ENCODE data around the gene ATF6.

Gene ATF6

DNA sequence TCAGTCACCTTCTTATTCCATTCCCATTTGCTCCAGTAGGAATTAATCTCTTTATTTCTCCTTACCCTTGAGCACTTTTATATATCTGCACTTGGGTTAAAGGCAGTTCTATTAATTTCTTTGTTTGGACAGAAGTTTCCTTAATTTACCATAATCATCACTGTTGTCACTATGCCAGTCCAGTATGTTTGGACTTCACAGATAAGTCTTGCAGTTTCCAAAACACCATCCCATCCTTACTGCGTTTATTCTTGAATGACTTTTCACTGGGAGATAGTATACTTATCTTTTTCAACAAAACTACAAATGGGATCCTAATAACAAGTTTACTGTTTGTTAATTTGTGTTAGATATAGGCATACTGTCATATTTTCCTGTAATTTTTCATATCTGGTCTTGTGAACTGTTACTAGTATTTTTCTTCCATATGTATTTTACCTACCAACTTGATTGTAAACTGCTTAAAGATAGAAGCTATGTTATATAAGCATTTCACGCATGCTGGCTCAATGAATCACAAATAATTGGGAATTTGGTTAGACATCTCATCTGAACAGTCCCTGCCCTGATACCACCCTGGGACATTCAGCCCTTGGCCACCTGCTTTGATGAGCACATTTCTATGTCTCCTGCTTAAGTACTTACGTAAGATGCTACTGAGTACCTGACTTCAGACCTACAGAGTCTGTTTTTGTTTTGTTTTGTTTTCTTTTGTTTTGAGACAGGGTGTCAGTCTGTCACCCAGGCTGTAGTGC is 179.4 kb downstream of the ATF6 start:
- DNase-seq: no peak

- DNase-seq: peak; percentile 91
Measured at GRCh38 chr1:161946071-161946987, 180.2 kb downstream of the ATF6 start.

GRCh38 chr1:161948435-161948834 is 182.3 kb downstream of the ATF6 start:
- DNase-seq: no peak

GRCh38 chr1:161949548-161949947 is 183.4 kb downstream of the ATF6 start:
- peak; percentile 72 for DNase-seq

- no peak for DNase-seq
Measured at GRCh38 chr1:161950377-161950776, 184.3 kb downstream of the ATF6 start.

GRCh38 chr1:161951646-161952045 is 185.5 kb downstream of the ATF6 start:
- no peak for DNase-seq

DNA sequence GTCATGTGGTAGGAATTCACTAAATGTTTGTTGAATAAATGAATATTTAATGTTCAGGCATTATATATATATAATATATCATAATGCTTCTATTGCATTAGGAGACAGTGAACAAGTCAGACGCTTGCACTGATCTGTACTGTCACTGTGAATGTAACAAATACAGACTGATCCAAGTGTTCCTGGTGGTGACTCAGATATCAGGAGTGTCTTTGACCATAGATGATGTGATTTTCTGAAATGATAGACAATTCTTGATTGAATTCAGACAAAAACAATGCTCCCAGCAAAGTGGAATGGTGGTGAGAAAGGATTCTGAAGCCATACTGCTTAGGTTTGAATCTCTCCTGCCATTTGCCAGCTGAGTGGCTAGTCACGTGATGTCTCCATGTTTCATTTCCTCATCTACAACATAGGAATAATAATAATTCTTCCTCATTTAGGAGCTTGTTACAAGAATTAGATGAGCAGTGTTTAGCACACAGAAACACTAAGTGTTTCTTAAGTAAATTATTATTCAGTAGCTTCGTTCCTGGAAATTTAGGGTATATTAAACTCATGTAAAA is 186.6 kb downstream of the ATF6 start:
- DNase-seq: peak; percentile 52

- DNase-seq: peak; percentile 33
Measured at GRCh38 chr1:161953256-161953920, 187.3 kb downstream of the ATF6 start.

DNA sequence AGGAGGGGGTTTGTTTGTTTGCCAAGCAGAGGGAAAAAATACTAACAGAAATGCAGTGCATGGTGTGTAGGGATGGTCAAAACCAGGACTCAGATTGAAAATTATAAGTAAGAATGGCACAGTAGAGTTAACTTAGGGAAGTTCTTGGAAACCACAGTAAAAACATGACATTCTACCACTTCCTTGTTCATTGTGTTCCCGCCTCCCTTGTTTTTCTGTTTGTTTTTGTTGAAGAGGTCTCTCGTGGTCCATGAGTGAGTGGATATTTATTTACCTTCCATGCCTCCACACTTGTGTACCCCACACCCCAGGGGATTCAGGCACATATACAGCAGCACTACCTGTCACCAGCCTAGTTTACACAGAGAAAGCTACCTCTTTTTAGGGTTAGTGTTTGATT is 187.9 kb downstream of the ATF6 start:
- DNase-seq: no peak

DNA sequence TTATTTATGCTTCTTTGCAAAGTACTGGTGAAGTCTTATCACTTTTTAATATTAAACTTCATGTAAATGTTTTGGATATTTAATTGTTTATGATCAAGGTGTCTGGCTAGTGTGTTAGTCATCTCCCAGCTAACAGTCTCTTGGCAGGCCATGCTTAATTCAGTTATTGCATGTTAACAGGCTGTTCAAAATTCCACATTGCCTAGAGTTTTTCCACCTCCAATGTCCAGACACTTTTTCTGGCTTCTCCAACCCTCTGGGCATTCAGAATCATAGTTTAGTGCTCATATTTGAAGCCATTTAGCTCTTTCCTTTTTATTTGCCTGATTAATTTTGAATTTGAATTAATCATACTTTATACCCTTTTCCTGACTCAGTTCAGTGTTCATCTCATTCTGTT is 188.3 kb downstream of the ATF6 start:
- DNase-seq: peak; percentile 62

DNA sequence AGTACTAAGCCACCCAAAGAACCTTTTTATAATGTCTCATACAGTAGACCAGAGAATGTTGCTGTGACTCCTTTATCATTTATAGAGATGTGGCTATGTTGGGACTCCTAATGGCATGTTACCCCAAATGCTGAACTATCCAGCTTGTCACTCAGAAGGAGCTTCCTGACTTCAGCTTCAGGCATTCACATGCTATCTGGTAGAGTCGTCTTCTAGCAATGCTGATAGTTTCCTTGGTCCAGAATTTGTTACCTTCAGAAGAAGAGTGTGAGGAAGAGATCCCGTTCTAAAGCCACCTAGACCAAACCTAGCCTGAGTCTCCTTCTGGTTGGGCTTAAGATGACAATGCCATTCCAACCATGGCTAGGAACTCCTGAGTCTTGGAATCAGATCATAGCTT is 189.5 kb downstream of the ATF6 start:
- no peak for DNase-seq

- peak; percentile 97 for DNase-seq
Measured at GRCh38 chr1:161956097-161956496, 190.0 kb downstream of the ATF6 start.

- DNase-seq: no peak
Measured at GRCh38 chr1:161956930-161957329, 190.8 kb downstream of the ATF6 start.

- DNase-seq: peak; percentile 64
Measured at GRCh38 chr1:161958425-161958824, 192.3 kb downstream of the ATF6 start.

DNA sequence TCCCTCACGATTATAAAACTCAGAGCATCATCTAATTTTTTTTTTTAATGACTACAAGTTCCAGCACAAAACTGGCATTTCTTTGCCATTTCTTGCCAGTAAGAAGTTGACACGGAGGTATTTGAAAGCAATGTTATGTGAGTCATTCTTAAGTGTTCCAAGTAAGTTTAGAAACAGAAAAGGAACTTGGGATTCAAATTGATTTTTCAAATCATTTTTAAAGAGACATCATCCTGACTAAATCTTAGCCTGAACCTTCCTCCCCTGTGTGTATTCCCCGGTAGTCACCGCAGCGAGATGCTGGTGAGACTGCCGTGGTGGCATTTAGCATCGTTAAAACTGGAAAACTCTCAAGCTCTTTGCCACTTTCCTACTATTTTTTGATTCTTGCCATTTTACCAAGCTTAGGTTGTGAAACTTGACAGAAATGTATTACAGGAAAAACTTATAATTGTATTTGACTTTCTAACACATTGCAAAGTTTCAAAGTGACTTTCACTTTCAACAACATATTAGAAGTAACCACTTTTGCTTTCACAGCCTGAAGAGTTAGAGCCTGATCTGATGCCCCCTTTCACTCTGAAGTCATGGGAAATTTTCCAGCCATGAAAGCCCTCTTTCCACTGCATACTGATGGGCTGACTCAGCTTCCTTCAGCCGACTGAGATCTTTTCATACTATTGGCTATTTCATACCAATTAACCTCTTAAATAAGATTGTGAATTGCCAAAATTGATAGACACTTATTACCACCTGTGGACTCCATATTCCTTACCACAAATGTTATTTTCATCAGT is 196.2 kb downstream of the ATF6 start:
- peak; percentile 90 for DNase-seq

DNA sequence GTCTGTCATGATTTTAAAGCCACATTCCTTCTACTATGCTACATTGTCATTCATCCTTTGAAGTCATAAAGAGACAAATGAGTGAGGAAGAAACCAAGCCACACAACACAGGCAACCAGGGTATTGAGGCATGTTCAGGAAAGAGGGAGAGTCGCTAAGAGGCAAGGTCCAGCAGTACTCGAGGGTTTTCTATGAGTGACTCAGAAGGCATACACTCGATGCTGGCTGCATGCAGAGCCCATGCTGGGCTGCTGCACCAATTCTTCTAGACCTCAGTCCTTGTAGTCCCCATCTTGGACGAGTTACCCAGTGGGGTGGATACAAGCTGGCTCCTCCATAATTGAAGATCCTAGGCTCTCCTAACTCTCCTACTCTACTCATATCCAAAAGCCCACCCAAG is 199.9 kb downstream of the ATF6 start:
- no peak for DNase-seq

DNA sequence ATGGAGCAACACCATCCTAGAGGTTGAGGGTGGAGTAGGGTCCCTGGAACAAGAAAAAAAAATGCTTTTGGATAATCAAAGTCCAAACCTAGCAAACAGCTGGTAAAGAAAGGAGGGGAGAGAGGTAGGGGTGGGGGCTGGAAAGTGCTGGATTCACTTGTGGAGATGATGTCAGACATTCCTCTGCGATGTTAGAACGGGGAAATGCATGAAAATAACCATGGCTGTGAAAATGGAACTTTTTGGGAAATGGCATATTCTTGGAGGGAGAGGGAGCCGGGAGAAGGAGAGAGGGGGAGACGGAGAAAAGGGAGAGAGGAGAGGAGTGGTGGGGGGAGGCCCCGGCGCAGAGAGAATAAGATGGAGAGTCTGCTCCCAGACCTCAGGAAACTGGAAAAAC is 203.9 kb downstream of the ATF6 start:
- DNase-seq: no peak

GRCh38 chr1:161970633-161971032 is 204.5 kb downstream of the ATF6 start:
- DNase-seq: no peak

DNA sequence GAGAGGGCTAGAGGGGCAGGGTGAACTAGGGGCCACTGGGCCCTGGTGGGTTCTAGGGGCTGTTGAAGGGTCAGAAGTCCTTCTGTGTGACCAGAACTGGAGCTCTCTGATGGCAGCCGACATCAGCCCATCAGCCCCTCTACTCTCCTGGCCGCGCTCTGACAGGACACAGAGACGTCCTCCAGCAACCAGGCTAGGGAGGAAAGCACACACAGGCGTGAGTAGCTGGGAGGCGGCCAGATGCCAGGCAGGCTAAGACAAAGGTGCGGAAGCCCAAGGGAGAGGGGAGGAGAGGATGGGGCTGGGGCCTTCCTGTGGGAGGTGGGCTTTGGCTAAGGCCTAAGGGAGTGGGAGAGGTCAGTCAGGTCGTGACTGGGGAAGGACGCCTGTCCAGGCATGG is 206.7 kb downstream of the ATF6 start:
- DNase-seq: no peak

DNA sequence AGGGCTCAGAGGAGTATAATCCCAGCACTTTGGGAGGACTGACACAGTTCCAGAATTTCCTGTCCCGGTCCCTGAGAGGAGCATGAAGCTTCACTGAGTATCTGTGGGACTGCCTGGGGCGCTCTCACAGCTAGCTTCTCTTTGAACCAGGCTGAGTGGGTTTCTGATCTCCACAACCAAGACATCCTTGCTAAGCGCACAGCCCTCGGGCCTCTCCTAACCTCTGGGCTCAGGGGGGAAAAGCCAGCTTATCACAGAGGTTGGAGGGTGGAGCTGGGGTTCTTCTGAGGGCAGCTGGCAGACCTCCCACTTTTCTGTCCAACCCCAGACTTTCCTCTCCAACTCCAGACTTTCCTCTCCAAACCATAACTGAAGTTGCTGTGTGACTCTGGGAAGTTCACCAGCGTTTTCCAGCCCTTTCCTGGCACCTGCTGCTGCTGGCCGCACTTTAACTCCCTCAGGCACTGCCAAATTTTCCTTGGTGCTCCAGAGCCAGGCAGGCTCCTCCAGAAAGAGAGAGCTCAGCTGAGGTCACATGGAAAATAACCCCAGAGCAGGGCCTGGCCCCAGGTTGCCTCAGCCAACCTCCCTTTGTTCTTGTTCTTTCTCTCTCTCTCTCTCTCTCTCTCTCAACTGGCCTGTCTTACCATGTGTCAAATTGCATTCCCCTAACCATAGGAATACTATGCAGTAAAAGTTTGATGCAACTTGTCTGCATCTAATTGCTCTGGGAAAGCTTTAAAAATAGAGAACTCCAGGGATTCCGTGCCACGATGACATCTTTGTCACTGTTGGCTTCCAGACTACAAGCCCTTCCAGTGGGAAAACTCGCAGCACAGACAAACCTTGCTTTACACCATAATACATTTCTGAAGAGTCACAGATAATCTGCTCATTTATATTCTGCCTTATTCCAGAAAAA is 208.1 kb downstream of the ATF6 start:
- no peak for DNase-seq

Data from fibroblast of upper back skin (primary cell).